ENCODE measurements around the gene RABGAP1L.
"Not testable (repeated sequence)": the region's sequence is repeated elsewhere in the genome, so short reads cannot be mapped to it uniquely, and the experiment has no call there.

Gene RABGAP1L

DNA sequence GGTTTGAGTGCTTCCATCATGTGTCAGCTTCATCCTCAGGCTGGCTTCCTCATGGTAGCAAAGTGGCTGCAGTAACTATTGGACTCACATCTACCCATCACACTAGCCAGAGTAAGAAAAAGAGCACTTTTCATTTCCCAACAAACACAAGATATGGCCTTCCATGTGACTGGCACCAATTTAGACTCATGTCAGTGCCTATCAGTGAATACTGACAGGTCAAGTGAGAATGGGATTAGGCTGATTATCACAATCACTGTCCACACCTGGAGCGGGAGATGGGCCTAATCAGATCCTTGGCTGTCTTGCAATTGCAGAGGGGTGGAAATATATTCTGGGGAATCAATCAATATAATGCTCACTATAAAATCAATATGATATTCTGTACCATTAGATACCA lies 2.9 kb upstream of the RABGAP1L start:
- DNase-seq = no peak

DNA sequence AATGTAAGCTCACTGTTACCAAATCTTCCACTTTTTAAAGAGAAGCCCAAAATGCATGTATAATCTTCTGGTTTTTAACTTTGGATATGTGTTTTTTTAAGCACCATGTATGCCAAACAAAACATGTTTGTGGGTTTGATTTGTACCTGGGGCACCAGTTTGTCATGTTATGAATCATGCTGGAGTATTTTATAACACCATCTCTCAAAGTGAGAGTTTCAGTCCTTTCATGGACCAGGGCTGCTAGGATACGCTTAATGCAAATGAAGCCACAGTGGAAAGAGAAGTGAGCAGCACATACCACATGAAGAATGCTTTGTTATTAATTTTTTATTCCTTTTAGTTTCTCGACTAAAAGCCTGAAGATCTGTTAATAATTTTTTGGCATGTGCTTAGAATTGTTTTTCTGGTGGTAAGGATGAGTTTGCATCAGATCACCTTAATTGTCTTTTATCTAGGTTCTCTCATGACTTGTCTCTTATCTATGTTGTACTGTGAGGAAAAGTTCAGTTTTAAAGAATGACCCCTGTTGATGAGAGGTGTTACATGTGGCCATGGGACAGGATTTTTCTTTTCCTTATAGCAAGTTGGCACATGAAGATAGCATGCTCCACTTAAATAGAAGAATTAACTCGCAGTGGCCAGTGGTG lies 2.0 kb upstream of the RABGAP1L start:
- no peak for DNase-seq

DNA sequence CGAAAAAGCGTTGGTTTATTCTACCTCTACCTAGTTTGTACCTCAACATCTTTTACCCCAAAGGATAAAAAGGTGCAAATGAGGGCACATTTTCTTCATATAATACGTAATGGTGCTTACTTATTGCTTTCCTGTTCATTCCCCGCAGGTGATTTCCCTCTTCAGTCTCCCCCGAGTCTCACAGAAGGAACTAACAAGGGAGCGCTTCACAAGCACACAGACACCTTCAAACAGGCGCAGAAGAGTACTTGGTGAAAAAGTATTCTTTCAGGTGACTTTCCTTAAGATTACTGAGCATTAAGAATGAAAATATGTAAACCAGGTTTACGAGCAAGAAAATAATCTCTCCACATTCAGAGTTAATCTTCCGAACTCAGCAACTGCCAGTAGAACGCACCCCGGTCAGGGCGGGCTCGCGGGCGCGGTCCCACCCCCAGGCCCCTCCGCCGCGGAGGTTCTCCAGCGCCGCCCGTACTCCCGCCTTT lies 511 bp upstream of the RABGAP1L start:
- no peak for DNase-seq

DNA sequence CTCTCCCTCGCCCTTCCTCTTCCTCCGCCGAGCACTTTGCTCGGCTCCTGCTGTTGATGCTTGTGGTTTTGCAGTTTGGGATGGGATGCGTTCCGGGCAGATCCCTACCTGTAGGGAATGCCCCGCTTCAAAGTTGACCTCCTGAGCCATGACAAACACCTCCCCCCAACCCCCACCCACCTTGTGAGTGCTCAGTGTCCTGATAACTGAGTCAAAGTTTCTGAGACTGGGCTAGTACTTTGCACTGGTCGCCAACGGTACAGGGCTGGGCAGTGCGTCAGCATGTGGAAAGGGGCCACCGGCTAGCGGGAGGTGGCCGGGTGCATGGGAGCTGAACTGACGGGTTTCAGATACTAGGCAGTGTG lies 771 bp downstream of the RABGAP1L start:
- no peak for DNase-seq

DNA sequence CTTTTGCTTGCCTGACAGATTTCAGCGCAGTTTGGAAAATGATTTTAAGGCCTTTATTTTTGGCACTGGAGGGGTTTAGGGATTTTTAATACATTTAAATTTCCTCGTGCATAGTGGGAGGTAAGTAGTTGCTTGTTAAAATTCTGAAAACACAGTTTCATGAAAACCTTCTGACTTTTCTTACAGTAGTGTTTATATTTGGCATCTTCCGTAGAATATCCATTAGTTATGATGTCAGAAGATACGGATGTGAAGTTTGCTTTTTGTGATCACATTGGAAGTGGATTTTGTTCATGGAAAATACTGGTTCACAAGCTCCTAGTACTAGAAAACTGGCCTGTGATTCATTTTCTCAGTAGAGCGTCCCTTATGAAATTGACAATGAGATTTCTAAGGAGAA lies 1.3 kb downstream of the RABGAP1L start:
- DNase-seq = no peak

DNA sequence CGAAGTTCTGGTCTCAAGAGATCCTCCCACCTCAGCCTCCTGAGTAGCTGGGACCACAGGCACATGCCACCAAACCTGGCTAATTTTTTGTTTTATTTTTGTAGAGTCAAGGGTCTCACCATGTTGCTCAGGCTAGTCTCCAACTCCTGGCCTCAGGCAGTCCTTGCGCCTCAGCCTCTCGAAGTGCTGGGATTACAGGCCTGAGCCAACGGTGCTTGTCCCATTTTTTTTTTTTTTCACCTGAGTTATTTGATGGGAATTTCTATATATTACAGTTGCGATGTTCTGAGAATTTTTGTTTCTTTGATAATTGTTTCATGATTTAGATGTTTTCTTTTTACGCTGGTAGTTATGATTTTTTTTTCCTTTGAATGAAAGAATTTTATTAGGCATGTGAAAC lies 2.5 kb downstream of the RABGAP1L start:
- no peak for DNase-seq

DNA sequence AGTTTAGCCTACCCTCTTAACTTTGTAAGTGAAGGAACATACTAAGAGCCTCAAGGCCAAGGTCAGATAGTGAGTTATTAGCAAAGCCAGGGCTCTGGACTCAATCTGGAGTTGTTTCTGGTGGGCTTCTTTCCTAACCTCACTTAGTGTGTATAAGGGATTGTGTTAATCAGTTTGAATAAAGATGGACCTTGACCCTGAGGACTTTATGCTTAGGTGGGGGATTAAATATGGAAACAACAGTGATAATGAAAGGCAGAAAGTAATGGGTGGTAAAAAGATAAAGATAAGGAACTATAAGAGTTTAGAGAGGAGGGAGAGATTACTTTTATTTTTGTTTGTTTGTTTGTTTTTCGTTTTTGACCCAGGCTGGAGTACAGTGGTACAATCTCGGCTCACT lies 5.5 kb downstream of the RABGAP1L start:
- DNase-seq = no peak

DNA sequence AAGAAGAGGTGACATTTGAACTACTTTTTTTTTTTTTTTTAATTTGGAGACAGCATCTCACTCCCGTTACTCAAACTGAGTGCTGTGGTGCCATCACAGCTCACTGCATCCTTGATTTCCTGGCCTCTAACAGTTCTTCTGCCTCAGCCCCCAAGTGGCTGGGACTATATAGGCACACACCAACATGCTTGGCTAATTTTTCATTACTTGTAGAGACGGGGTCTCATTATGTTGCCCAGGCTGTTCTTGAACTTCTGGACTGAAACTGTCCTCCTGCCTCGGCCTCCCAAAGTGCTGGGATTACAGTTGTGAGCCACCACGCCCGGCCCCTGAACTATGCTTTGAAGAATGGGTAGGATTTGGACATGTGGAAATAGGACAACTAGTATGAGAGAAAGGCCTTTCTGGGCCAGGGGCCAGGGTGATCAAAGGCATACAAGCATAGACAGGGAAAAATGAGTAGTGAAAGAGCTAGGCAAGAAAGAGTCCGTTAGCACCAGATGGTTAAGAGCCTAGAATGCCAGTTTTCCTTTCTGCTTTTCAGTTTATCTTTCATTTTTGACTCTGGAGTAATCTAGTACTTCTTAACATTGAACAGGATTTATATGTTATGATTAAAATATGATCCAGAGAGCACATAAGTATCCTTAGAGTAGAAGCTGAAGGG lies 6.3 kb downstream of the RABGAP1L start:
- DNase-seq = peak; percentile 11

DNA sequence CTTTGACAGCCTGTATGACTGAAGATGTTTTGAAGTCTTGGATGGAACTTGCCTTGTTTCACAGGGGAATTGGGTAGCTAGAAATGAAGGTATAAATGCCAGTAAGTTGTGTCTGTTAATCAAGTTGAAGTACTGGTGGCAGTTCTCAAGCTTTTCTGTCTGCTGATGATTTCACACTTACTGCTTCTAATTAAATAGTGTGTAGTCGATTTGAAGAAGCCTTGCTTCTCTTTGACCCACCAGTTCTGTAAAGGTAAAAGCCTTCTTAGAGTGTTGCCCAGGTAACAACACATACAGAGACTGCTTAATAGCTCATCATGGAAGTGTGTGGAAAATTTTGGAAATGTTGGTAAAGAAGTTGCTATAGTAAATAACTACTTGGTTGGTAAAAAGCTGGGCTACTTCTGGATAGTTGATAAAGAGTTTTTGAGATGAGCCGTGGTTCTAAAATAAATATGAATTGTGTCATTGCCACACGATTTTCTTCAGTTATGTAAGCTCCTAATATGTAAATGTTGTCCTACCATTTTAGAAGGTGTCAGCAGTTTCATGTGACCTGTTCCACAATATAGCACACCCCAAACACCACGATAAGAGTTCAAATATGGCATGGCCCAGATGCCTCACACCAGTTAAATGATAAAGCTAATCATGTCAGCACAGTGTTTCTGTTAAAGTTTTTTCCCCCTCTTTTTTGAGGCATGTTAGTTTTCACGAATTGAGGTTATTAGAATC lies 7.4 kb downstream of the RABGAP1L start:
- DNase-seq = no peak

DNA sequence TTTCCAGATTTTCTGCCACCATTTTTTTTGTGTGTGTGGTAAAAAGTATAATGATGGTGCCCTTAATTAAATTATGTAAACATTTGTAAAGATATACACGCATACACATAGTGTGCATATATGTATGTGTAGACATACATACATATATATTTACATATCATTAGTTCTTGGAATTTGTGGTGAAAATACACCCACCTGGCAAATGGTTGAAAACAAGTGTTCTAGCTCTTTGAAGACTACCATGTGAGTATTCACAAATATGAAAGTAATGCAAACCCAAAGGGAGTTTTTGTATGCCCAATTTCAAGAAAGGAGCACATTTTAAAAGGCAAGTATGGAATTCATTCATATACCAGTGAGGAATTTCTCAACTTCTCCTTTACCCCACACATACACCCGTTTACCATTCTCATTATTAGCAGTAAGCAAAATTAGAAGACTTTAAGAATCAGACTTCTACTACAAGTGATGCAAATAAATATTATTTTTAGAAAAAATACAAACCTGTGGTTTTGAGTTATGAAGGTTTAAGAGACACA lies 8.0 kb downstream of the RABGAP1L start:
- no peak for DNase-seq

DNA sequence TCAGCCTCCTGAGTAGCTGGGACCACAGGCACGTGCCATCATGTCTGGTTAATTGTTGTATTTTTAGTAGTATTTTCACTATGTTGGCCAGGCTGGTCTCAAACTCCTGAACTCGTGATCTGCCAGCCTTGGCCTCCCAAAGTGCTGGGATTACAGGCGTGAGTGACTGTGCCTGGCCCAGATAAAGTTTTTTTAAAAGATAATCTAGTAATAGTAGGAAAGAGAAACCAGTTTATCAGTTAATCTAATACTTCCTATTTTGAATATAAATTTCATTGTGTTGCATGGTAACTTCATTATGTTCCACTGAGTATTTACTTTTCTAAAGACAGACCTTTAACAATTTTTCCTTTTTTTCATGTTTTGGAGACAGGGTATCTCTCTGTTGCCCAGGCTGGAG lies 10.0 kb downstream of the RABGAP1L start:
- no peak for DNase-seq

DNA sequence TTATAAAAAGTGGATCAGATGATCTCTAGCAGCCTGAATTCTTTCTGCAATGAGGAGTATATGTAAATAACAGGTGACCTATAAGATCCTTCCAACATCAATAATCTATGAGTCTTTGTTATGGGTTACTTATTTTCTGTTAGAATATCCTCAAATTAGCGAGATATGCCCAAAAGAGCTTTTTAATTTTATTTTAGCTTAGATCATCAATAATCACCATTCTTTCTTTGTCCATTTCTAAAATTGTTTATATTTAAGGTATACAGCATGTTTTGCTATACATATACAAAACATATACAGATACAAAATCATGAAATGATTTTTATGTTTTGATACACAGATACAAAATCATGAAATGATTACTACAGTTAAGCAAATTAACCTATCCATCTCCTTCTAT lies 11.8 kb downstream of the RABGAP1L start:
- no peak for DNase-seq

DNA sequence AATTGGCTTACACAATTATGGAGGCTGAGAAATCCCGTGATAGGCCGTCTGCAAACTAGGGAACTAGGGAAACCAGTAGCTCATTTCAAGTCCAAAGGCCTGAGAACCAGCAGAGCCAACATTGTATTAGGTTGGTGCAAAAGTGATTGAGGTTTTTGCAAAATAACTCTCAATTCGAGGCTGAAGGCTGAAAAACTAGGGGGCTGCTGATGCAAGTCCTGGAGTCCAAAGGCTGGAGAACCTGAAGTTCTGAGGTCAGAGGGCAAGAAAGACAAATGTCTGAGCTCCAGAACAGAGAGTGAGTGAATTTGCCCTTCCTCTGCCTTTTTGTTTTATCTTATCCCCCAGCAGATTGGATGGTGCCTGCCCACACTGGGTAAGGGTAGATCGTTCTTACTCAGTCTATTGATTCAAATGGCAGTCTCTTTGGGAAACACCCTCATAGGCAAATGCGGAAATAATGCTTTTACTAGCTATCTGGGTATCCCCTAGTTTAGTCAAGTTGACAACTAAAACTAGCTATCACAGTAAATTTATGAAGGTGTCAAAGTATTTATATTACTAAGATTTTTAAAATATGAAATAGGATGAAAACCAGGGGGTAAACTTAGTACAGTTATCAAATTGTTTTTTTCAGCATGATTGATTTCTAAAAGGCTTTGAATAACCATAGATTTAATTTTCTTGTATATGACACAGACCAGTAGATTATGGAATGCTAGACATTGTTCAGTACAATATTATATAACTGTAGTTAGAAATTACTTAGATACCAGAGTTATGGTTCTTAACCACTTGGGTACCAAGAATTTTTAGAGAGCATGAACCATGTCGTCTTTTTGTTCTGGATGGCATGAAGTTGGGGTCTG lies 15.4 kb downstream of the RABGAP1L start:
- no peak for DNase-seq

DNA sequence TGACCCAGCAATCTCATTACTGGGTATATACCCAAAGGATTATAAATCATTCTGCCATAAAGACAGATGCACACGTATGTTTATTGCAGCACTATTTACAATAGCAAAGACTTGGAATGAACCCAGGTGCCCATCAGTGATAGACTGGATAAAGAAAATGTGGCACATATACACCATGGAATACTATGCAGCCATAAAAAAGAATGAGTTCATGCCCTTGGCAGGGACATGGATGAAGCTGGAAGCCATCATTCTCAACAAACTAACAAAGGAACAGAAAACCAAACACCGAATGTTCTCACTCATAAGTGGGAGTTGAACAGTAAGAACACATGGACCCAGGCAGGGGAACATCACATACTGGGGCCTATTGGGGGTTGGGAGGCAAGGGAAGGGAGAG lies 19.1 kb downstream of the RABGAP1L start:
- DNase-seq = not testable (repeated sequence)

DNA sequence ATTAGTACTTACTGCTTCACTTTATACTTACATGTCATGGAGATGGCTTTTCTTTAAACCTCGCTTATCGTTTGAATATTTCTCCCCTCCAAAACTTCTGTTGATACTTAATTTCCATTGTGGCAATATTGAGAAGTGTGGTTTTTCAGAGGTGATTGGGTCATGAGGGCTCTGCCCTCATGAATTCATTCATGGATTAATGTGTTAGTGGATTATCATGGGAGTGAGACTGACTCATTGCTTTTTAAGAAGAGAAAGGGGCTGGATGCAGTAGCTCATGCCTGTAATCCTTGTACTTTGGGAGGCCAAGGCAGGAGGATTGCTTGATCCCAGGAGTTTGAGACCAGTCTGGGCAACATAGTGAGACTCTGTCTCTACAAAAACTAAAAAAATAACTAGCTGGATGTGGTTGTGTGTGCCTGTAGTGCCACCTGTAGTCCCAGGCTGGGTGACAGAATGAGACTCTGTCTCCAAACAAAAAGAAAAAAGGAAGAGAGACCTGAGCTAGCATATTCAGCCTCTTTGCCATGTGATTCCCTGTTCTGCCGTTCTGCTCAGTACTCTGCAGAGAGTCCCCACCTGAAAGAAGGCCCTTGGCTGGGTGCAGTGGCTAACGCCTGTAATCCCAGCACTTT lies 30.2 kb downstream of the RABGAP1L start:
- no peak for DNase-seq

DNA sequence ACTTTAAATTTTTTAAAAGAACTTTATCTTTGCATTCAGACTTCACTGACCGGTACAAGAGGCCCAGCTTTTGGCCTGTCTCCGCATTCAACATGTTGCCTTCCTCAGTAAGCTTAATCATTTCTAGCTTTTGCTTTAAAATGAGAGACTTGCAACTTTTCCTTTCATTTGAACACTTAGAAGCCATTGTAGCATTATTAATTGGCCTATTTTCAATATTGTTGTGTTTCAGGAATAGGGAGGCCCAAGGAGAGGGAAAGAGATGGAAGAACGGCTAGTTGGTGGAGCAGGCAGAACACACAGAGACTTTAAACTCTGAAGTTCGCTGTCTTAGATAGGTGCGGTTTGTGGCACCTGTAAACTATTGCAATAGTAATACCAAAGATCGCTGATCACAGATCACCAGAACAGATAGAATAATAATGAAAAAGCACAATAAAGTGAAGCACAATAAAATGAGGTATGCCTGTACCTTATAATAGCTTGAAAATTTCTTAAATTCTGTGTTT lies 31.4 kb downstream of the RABGAP1L start:
- no peak for DNase-seq

DNA sequence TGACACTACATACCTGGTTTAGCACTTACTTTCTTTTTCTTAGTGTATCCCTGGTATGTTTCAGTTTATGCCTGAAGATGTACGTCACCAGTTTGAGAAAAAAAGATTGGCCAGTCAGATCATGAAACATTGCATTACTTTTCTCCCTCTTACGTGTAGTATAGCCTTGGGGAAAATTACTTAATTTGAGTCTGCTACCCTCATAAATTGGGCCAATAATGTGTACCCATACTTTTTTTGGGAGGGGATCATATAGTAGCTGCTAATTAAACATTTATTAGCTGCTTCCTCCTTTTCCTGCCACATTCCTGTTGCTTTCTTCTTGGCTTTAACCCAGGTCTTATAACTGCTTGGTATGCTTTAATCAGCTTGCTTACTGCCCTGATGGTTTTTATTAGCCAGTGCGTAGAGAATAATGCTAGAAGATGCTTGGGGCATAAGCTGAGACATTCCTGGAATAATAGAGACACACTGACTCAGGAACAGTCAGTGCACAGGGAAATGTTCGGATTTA lies 32.1 kb downstream of the RABGAP1L start:
- no peak for DNase-seq

DNA sequence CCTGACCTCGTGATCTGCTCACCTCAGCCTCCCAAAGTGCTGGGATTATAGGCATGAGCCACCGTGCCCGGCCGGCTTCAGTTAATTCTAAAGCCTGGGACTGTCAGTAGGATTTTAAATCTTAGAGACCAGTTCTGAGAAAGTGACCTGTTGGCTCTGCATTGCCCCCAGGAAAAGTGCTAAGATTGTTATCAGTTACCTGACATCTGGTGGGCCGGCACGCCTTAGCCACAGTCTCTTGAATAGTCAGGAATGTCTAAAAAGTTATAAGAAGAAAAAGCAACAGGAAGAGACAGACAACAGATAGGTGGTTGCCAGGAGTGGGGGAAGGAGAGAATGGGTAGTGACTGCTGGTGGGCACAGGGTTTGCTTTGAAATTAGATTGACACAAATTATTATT lies 35.1 kb downstream of the RABGAP1L start:
- DNase-seq = no peak

DNA sequence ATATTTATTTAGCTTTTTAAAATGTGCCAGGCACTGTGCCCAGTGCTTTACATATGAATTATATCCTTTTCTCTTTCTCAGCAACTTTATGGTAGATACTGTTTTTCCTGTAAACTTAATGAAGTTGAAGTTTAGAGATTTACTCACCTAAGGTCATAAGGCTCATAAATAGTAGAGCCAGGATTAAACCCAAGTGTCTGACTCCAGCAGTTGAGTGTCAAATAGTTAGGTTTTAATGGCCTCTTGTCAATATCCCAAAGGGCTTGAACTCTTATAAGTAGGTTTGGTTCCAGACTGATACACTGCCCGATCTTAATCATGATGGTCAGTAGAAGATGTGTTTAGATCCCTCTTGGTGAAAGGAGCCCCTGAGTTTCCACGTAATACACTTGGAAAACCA lies 37.8 kb downstream of the RABGAP1L start:
- no peak for DNase-seq

DNA sequence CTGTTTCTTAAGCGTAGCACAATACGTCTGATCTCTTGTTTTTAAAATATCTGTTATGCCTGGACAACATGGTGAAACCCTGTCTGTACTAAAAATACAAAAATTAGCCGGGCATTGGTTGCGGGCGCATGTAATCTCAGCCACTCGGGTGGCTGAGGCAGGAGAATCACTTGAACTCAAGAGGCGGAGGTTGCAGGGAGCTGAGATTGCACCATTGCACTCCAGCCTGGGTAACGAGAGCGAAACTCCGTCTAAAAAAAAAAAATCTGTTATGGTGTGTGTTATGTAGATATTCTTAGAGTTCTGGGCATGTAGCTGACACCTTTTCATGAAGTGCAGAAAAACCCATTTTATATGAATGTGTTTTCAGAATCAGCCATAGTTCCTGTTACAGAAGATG lies 38.2 kb downstream of the RABGAP1L start:
- DNase-seq = no peak

DNA sequence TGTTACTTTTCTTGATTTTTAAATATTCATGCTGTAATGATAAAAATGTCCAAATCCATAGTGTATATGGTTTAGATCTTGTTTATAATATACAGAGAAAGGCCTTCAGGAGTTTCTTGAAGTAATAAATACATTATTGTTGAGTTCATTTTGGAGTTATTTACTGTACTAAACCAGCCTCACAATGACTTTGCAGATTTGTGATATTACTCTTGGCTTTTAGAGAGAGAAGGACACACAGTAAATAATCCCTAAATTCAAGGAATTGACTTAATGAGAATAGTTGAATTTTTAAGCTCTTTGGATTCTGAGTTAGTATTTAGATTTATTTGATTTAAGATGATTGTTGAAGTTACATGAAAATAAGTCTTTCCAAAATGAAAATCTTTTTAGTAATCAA lies 38.9 kb downstream of the RABGAP1L start:
- DNase-seq = no peak

DNA sequence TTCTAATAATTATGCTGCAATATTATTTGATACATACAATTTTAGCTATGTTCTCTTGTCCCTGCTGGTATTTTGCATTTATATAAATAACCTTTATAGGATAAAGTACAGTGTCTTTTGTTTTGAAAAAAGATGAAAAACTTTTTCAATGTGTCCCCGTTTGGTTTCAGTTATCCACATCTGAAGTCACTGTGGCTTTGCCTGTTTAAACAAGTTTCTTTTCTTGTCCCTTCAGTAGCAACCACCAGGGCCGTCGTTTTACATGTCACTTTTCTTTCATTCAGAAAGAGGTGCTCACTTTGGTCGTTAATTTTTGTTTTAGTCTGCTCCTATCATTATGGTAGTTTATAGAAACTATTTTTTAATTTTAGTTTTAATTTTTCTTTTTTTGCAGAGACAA lies 41.4 kb downstream of the RABGAP1L start:
- DNase-seq = no peak
